ENCODE results near the gene DDR2.

DDR2 gene

DNA sequence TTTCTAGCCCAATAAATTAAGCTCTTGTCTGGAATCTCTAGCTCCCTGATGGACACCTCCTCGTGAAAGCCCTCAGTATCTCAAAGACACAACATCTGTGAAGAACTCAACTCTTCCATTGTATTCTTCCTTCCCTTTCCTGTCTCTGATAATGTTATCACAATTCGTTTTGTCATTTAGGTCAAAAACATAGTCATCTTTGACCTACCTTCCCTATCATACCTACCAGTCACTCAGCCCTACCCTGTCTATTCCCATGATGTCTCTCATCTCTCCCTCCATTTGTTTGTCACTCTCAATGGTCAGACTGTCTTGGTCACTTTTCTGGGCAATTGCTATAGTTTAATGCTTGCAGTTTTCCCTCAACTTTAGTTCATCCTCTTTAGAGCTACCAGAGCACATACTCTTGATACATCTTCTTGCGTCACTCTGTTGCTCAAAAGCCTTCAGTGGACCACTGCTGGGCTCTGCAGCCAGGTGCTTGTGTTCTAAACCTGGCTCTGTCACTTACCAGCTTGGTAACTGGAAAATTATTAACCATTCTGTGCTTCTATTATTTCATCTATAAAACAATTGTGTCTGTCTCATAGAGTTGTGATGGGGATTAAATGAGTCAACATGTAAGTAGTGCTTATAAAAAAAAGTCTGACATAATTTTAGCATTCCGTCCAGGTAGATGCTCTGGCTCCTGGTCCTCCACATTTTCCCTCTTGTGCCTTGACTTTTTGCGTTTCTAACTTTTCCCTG is 39.6 kb downstream of the DDR2 start:
- no peak for DNase-seq (ENCODE audit: low read depth, low spot score)

DNA sequence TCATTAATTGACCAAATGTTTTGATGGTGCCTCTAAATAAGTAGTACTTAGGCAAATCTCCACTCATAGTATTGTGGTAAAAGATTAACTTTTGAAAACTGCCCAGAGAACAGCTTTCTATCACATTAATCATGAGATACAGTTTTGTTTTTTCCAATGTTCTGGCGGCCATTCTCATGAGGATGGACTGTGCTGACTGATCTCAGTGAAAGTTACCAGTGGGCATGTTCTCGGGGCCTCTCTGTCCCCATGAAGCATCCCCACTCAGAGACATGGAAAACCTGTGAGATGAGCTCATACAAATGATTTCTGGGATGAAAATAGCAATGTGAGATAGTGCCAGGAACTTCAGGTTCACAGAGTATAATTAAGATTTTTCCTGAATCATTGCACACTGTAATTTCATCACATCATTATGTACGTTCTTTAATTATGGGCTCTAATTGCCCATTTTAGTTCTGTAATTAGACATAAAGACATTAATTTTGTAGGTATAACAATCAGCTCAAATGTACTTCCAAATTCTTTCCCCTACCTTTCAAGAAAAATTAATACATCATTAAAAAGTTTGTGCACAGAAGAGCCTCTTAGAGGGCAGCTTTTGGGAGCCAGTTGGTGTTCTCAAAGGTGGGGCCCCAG is 40.5 kb downstream of the DDR2 start:
- DNase-seq (ENCODE audit: low read depth, low spot score) = no peak

DNA sequence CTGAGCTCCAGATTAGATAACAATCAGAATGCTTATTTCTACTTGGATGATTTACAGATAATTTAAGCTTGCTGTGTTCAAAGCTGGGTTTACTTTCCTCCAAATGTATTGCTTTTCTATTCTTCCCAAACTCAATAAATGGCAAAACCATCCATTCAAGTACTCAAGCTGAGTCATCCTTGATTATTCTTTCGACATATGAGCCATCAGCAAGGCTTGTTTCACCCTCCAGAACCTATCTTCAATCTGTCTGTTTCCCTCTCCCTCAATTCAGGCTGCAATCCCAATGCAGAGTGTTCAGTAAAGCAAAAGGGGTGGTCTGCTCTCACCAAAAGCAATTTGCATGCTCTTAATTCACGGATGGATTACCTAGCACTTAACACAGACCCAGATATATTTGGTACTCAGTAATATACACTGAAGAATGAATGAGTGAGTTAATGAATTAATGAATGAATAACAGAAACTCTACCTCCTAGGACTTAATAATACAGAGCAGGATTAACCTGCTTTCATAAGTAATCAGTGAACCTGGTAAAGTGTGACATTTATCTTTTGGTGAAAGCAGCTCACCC is 41.9 kb downstream of the DDR2 start:
- no peak for DNase-seq (ENCODE audit: low read depth, low spot score)

DNA sequence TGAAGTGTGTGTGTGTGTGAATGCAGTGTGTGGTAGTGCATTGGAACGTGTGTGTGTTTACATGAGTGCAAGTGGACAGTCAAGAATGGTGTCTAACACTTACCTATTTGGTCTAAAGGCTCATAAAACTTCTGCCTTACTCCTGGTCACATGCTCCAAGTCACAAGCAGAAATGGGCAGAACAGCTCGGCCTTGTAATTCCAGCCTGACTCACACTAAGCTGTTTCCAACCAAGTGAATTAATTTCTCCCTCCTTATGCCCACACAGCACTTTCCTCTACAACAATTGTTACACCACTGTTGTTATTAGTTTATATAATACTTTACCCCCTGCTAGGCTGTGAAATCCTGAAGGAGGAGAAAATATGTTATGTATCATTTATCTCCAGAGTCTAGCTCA is 43.8 kb downstream of the DDR2 start:
- peak; percentile 75 for DNase-seq (ENCODE audit: low read depth, low spot score)

DNA sequence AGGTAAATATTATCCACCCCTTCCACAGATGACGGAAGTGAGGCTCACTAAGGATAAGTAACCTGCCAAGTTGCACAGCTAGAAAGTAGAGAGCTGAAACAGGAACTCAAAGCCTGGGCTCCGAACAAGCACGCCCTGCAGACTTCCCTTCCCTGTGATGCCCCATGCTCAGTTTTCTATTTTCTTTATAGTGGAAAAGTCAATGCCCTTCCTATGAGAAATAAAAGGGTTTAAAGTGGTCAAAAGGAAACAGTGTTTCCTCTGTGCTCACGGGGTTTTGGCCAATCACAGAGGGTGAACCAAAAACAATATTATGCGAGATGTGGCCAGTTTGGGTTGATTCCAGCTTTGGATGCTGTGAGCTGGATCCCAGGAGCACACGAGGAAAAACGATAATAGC is 44.5 kb downstream of the DDR2 start:
- DNase-seq (ENCODE audit: low read depth, low spot score) = no peak

DNA sequence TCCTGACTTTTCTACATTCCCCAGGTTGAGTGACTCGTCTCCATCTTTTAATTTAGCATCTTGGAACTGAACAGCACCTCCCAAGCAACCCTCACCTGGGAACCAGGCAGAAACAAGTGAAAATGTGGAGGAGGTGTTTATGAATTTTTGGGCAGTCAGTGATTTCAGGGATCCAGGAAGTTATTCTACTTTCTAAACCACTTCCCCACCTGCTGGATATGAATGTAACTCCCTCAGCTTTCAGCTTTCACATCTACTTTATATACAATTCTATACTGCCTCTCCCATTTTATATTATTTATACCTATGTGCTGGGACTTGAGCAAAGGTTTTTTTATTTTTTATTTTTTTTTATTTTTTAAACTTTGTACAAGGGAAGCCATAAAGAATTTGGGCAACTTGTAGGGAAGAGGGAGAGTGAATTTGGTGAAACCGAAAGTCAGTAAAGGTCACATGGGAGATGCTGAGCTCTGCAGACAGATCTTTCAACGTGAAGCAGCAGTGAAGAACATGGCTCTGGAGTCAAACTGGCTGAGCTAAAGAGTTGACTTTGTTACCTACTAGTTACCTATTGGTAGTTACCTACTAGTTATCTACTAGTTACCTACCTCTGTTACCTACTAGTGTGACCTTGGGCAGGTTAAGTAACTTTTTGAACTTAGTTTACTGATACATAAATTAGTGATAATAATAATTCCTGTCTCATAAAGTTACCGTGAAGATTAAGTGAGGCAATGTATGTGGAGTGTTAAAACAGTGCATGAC is 45.5 kb downstream of the DDR2 start:
- DNase-seq (ENCODE audit: low read depth, low spot score) = no peak

DNA sequence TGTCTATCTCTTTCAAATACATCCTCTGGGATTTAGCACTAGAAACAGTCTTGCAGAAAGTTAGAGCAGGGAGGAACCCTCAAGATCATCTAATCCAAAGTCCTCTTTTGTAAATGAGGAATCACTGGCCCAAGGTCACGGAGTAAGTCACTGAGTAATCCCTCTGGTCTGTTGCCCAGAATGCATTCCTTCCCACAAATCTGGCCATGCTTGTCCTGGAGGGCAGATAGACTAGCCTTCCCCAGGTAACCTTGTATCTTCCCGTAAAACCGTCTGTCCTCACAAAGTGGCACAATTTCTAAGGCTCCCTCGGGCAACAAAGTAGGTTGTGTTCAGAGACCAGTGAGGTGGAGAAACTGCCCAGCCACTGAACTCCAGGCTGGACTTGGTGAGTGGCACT is 46.2 kb downstream of the DDR2 start:
- DNase-seq (ENCODE audit: low read depth, low spot score) = peak; percentile 71

DNA sequence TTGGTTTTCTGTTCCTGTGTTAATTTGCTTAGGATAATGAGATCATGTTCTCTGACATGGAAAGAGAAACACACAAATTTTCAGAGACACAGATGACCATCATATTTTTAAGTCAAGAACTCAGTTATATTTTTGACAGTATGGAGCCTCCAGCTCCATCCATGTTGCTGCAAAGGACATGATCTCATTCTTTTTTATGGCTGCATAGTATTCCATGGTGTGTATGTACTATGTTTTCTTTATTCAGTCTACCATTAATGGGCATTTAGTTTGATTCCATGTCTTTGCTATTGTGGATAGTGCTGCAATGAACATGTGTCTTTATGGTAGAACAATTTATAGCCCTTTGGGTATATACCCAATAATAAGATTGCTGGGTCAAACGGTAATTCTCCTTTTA is 47.0 kb downstream of the DDR2 start:
- no peak for DNase-seq (ENCODE audit: low read depth, low spot score)

DNA sequence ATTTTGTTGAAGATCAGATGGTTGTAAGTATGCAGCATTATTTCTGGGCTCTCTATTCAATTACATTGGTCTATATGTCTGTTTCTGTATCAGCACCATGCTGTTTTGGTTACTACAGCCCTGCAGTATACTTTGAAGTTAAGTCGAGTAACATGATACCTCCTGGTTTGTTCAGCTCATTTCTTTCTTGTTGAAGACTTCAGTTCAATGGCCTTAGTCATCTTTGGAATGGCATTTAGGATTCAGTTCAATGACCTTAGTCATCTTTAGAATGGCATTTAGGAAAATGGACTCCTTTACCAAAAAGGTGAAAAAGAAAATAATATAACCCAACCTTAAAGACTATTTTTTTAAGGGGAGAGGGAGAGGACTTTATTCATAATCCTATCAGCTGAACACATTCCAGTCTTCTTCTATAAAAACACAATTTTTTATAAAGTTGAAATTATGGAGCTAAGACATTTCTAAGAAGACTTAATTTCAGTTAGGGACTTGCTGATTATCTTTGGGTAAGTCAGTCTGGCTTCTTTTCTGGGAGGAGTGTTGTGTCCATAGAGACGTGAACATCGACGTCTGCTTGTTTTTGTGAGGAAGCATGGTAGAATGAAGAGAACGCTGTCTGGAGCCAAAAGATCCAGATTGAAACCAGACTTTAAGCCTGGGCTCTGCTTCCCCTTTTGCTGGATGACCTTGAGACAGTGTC is 48.3 kb downstream of the DDR2 start:
- DNase-seq (ENCODE audit: low read depth, low spot score) = no peak

DNA sequence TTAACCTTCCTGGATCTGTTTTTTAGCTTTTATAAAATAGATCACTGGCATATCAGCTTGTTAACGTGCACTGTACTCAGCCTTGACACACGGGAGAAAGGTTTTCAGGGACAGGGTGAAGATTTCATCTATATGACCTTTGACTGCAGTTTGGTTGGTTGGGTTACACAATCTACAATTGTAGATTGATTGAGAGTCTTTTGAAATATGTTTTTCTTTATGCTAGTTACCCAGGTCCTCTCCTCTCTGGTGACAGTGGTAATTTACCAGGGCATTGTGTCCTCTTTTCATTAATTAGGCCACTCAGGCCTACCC is 48.8 kb downstream of the DDR2 start:
- DNase-seq (ENCODE audit: low read depth, low spot score) = no peak

DNA sequence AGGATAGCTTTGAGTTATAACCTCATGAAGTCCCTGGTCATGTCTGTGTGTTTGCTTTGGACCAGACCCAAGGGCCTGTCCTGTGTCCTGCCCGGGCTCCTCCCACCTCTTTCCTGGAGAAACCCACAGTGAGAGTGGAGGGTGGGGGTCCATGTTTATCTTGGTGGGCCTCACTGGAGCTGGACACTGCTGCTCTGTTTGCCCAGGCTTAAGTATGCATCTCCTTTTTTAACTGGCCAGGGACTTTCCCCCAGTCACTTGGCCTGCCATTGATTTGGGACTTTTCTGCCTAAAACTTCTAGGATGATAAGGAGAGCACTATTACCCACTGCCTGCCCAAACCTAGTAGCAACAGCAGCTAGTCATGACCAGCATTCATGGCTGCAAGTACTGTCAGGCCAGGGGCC is 49.8 kb downstream of the DDR2 start:
- no peak for DNase-seq (ENCODE audit: low read depth, low spot score)

DNA sequence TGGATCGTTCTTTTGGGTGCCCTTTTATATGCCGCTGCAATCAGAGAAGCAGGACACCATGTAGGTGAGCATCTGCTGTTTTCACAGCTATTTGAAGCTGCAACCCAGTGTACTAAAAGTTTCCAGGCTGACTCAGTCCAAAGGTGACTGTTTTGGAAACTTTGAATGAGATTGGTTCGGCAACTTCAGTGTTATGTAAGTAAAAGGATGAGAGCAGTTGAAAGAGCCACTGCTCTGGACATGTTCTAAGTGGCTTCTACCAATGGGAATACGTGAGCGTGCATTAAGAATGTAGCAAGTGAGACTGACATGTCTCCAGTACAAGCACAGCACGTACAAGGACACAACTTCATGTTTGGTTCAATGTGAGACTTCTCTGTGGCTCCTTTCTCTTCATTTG is 55.6 kb downstream of the DDR2 start:
- no peak for DNase-seq (ENCODE audit: low read depth, low spot score)

DNA sequence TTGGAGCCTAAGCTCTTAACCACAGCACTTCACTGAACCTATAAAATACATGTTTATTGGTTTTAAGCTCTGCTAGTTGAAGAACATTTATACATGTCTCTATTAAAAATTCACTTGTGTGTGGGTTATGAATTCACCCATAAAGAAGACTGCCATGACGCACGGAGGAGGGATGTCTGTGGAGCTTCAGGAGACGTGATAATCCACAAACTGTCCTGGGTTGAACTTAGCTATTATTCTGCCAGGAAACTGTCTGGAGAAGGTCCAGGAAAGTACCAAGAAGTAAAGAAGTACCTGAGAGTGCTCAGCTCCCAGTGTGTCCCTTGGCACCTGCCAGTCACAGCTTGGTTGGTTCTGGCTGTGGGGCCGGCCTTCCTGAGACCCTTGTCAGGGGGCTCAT is 56.3 kb downstream of the DDR2 start:
- no peak for DNase-seq (ENCODE audit: low read depth, low spot score)

DNA sequence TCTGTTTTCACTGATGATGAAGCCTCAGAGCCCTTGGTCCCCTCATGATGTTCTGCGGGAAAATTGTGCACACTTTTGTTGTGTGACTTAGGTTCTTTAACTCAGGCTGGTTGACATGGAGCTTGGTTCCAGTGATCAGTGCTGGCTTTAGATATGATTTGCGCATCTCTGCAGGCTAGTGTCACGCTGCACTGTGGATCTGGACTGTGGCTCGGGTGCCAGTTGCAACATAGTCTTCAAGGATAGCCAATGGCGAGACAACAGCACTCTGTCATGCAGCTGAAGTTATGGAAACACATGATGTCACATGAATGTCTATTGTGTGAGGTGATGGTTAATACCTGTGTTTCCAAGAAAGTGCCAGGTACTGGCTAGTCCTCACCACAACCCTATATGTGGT is 56.7 kb downstream of the DDR2 start:
- DNase-seq (ENCODE audit: low read depth, low spot score) = no peak

DNA sequence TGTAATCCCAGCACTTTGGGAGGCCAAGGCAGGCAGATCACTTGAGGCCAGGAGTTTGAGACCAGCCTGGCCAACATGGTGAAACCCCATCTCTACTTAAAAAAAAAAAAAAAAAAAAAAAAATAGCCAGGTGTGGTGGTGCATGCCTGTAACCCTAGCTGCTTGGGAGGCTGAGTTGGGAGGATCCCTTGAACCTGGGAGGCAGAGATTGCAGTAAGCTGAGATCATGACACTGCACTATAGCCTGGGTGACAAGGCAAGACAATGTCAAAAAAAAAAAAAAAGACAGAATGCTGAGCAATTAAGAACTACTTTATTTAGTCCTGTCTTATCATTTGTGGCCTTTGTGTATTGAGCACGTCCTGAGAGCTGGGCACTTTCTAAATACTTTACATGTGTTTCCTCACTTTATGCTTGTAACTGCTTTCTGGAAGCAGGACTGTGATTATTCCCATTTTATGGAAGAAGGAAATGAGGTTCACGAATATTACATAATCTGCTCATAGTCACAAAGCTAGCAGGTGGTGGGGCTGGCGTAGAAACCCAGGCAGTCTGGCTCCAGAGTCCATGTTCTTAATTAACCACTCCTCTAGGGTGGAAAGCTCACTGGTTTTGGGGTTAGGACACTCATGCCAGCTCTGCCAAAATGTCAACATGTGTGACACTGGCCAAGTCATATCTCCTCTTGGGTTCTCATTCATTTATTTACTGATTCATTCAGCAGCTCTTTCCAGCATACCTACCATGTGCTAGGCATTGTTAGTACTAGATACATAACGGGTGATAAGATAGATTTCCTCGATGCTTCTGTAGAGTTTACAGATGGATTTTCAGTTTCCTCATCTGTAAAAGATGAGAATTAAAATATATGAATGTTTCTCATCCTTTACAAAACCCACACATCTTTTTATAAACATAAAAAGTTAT is 57.7 kb downstream of the DDR2 start:
- DNase-seq (ENCODE audit: low read depth, low spot score) = no peak

DNA sequence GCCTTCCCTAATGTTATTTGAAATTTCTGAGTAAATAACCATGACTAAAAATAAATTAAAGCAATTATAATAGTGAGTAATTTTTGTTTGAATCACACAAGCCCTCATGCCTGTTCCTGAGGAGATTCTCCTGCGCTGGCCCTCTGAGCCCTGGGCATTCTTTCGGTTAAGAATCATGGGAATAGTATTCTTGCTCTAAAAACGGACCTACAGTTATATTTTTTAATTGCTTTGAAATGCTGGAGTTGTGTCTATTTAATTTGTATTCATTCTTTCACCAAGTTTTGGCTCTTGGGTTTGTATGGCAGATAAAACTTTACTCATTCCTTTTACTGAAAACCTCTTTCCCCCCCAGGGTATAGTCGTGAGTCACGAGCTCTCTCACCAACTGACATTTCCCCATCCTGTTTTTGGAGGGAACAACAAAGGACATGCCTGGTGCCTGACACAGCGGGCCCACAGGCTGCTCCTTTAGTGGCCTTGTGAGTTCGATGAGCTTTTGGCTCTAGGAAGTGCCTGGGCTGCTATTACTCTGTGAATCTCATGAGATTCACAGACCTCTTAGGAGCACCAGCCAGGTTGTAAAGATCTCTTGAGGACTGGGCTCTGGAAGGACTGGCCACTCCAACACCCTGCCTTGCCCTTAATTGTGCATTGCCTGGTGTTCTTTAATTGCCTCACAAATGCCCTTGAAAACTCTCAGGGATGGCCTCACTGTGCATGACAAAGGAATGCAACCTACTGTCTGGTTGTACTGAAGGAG is 58.6 kb downstream of the DDR2 start:
- peak; percentile 86 for DNase-seq (ENCODE audit: low read depth, low spot score)

DNA sequence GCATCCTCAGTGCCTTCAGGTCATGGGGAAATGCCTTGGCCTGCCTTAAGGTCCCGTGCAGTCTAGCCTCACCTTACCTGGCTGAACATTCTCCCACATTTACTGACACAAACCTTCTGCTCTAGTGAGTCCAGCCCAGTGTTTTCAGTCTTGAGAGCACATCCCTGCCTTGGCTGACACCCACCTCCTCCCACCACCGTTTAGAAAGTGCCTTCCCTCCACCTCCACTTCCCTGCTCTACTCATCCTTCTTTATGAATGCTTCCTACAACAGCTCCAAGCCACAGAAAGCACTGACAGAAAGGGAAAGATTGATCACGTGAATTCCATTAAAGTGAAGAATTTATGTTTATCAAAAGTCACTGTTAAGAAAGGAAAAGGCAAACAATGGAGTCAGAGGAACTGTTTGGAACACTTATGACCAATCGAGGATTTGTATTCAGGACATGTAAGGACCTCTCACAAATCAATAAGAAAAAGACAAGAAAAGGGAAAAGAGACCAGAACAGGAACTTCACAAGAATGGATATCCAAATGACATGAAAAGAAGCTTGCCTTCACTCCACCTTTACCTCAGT is 59.8 kb downstream of the DDR2 start:
- DNase-seq (ENCODE audit: low read depth, low spot score) = no peak

DNA sequence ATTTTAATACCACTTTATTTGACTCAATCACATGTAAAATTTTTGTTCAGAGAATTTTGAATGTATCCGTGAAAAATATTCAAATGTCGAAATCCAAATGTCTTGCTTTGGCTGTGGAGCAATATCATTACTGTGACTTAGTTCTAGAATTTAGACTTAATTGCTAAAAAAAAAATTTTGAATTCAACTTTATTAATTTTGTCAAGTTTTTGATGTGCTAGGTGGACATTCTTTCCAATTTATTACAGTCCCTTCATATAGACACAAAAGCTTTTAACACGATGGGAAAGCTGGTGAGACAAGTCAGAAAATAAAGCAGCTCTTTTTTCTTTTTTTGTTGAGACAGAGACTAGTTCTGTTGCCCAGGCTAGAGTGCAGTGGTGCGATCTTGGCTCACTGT is 62.6 kb downstream of the DDR2 start:
- DNase-seq (ENCODE audit: low read depth, low spot score) = no peak

DNA sequence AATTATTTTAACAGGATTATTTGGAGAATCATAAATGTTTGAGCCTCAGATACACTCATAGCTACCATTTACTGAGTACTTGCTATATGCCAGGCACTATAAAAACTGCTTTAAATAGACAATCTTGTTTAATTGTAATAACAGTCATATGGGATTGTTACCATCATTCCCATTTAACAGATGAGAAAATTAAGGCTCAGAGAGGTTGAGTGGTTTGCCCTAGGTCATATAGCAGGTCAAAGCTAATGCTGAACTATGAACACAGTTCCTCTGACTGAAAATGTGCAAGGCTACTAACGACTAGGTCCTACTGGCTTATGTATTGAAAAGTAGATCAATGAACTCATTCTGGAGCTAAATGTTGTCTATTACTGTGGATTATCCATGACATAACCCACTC is 63.4 kb downstream of the DDR2 start:
- no peak for DNase-seq (ENCODE audit: low read depth, low spot score)

All from astrocyte of the hippocampus (primary cell).